ENCODE measurements around the gene LHFPL3.
"Not testable (repeated sequence)": the region's sequence is repeated elsewhere in the genome, so short reads cannot be mapped to it uniquely, and the experiment has no call there.

The LHFPL3 gene

GRCh38 chr7:104604706-104605105 is 276.3 kb downstream of the LHFPL3 start:
- DNase-seq: no peak

- DNase-seq: peak; percentile 5
Observed at GRCh38 chr7:104621321-104621720, 292.9 kb downstream of the LHFPL3 start.

GRCh38 chr7:104625956-104626355 is 297.6 kb downstream of the LHFPL3 start:
- no peak for DNase-seq

- no peak for DNase-seq
Observed at GRCh38 chr7:104627516-104627915, 299.1 kb downstream of the LHFPL3 start.

- DNase-seq: no peak
Observed at GRCh38 chr7:104628017-104628416, 299.6 kb downstream of the LHFPL3 start.

GRCh38 chr7:104629408-104629807 is 301.0 kb downstream of the LHFPL3 start:
- DNase-seq: no peak

- DNase-seq: no peak
Observed at GRCh38 chr7:104640506-104640905, 312.1 kb downstream of the LHFPL3 start.

GRCh38 chr7:104642560-104642959 is 314.2 kb downstream of the LHFPL3 start:
- DNase-seq: no peak

GRCh38 chr7:104643587-104644217 is 315.3 kb downstream of the LHFPL3 start:
- DNase-seq: no peak

GRCh38 chr7:104650991-104651640 is 322.7 kb downstream of the LHFPL3 start:
- no peak for DNase-seq

- DNase-seq: no peak
Observed at GRCh38 chr7:104652434-104652833, 324.0 kb downstream of the LHFPL3 start.

GRCh38 chr7:104652865-104653264 is 324.5 kb downstream of the LHFPL3 start:
- DNase-seq: no peak

- no peak for DNase-seq
Observed at GRCh38 chr7:104653825-104654401, 325.5 kb downstream of the LHFPL3 start.

- no peak for DNase-seq
Observed at GRCh38 chr7:104655592-104655991, 327.2 kb downstream of the LHFPL3 start.

GRCh38 chr7:104656467-104656866 is 328.1 kb downstream of the LHFPL3 start:
- DNase-seq: no peak

- DNase-seq: no peak
Observed at GRCh38 chr7:104657134-104657533, 328.7 kb downstream of the LHFPL3 start.

- DNase-seq: no peak
Observed at GRCh38 chr7:104661575-104661974, 333.2 kb downstream of the LHFPL3 start.

- DNase-seq: no peak
Observed at GRCh38 chr7:104664648-104665047, 336.2 kb downstream of the LHFPL3 start.

- no peak for DNase-seq
Observed at GRCh38 chr7:104677587-104677986, 349.2 kb downstream of the LHFPL3 start.

- DNase-seq: no peak
Observed at GRCh38 chr7:104679085-104679484, 350.7 kb downstream of the LHFPL3 start.

GRCh38 chr7:104686286-104686685 is 357.9 kb downstream of the LHFPL3 start:
- DNase-seq: no peak

- no peak for DNase-seq
Observed at GRCh38 chr7:104694710-104695109, 366.3 kb downstream of the LHFPL3 start.

GRCh38 chr7:104695563-104695962 is 367.2 kb downstream of the LHFPL3 start:
- no peak for DNase-seq

- no peak for DNase-seq
Observed at GRCh38 chr7:104700336-104700735, 371.9 kb downstream of the LHFPL3 start.

GRCh38 chr7:104721027-104721426 is 392.6 kb downstream of the LHFPL3 start:
- DNase-seq: not testable (repeated sequence)

Data from stimulated activated CD4-positive, alpha-beta T cell treated with anti-CD3 and anti-CD28 coated beads, Interleukin-1b, Interleukin-23, amount 100 ng/mL, for 48 hours (primary cell).